HepG2 (cell line): ENCODE results near the gene RHBDL1. TPM values are rescaled to one million over a fixed set of nuclear protein-coding genes. Genes with fewer than 3 reads are reported as not detected.

ENCODE experiments used
- AKNA ChIP-seq: sonication (generic); formaldehyde crosslinking; IDR thresholded peaks from 2 replicates; pipeline ENCODE4 v1.4.0; 2020; ENCODE audit warnings: missing genetic modification reagents, borderline replicate concordance
- ATF5 ChIP-seq: sonication (generic); formaldehyde crosslinking; IDR thresholded peaks from 2 replicates; pipeline ENCODE4 v1.4.0; 2020; ENCODE audit warnings: mild to moderate bottlenecking, low read depth, missing genetic modification reagents
- BCL6 ChIP-seq: IDR thresholded peaks from 2 replicates; pipeline ENCODE4 v1.6.1; 2016; ENCODE audit warnings: missing genetic modification reagents, missing compliant biosample characterization
- FOXA1 ChIP-seq, 2 experiments: fragments of 450-650 bp in 1 of 2; sonication (generic) in 1 of 2; formaldehyde crosslinking in 1 of 2; IDR thresholded peaks; 2 replicates each; pipeline versions ENCODE4 v1.4.0 to v1.6.1; 2016 to 2020; ENCODE audit warnings: missing genetic modification reagents in 1 of 2
- ZHX2 ChIP-seq, 2 experiments: sonication (generic) in 1 of 2; formaldehyde crosslinking in 1 of 2; IDR thresholded peaks; 2 replicates each; pipeline versions ENCODE4 v1.6.1 to v1.9.0; 2014 to 2022; ENCODE audit warnings: antibody characterized with exemption in 1 of 2, borderline replicate concordance in 1 of 2, inconsistent platforms in 1 of 2, low read depth in 1 of 2, missing genetic modification reagents in 1 of 2
- ZNF138 ChIP-seq: sonication (generic); formaldehyde crosslinking; IDR thresholded peaks from 2 replicates; pipeline ENCODE4 v1.5.0; 2020; ENCODE audit warnings: mild to moderate bottlenecking, low read depth, missing genetic modification reagents
- ZNF275 ChIP-seq: sonication (generic); formaldehyde crosslinking; IDR thresholded peaks from 2 replicates; pipeline ENCODE4 v1.8.0; 2022; ENCODE audit warnings: missing genetic modification reagents, mild to moderate bottlenecking, inconsistent platforms, borderline replicate concordance
- ZNF687 ChIP-seq: sonication (generic); formaldehyde crosslinking; IDR thresholded peaks from 2 replicates; pipeline ENCODE4 v1.5.1; 2020; ENCODE audit warnings: mild to moderate bottlenecking, missing genetic modification reagents, moderate library complexity
- ZNF773 ChIP-seq: sonication (generic); formaldehyde crosslinking; IDR thresholded peaks from 2 replicates; pipeline ENCODE4 v1.4.0; 2020; ENCODE audit warnings: missing genetic modification reagents, borderline replicate concordance
- polyA plus RNA-seq, 8 experiments: library from polyadenylated mRNA; depleted of rRNA in 3 of 8; stranded (reverse) in 7 of 8; unstranded in 1 of 8; fragments of >200 nt; fragmentation: Illumina TruSeq in 4 of 8; extraction: Trizol in 4 of 8; gene quantifications; 2 replicates each; pipeline versions ENCODE4 v1.2.1 to v1.2.3, GENCODE V29; 2011 to 2016; ENCODE audit warnings: low read depth in 4 of 8, missing spikeins in 1 of 8, mixed read lengths in 1 of 8; ENCODE audit not compliant: insufficient read depth in 1 of 8
- total RNA-seq, 5 experiments: library from RNA; depleted of rRNA; stranded (reverse); fragments of >200 nt; fragmentation: Illumina TruSeq; extraction: Trizol; gene quantifications; 2 replicates each; pipeline ENCODE4 v1.2.3, GENCODE V29; 2016; ENCODE audit warnings: low read depth in 1 of 5

RHBDL1 gene
- total and polyA plus RNA-seq, 2 of the 13 experiments (the other 11 are each of a cell fraction or from before 2014, with no cell fraction given), result 1.8 to 3.8 TPM

- 0 out of 2 replicates have a peak, but pooled peaks have one; percentile 26 for TF ChIP-seq ZNF275
- TF ChIP-seq ZNF138, result 0 out of 2 replicates have a peak, but pooled peaks have one; percentile 58
- TF ChIP-seq ZNF687 (CRISPR knock-in tag), result peak; percentile 97
- no peak for TF ChIP-seq ATF5 (CRISPR knock-in tag)
- TF ChIP-seq ZNF773 (CRISPR knock-in tag), result no peak
- no peak for TF ChIP-seq AKNA
- TF ChIP-seq ZHX2 (IDR thresholded peaks at IDR 0.05; ENCODE audit: low read depth), result peak; percentile 51; the same call in 1 of the 2 replicates
- no peak for TF ChIP-seq ZHX2 (CRISPR knock-in tag; IDR thresholded peaks at IDR 0.05; ENCODE audit: borderline replicate concordance)
- no peak for TF ChIP-seq FOXA1 (IDR thresholded peaks at IDR 0.05)
- peak; percentile 28 for TF ChIP-seq FOXA1 (CRISPR knock-in tag; IDR thresholded peaks at IDR 0.05)
- TF ChIP-seq BCL6 (CRISPR knock-in tag), result no peak
Observed at GRCh38 chr16:695355-696089, 20.1 kb downstream of the RHBDL1 start (continued).
